ENCODE measurements around the gene ZRANB3. TPM values are rescaled to one million over a fixed set of nuclear protein-coding genes. Genes with fewer than 3 reads are reported as not detected.

Gene ZRANB3
- polyA plus RNA-seq, 1 donor (not counting 4 experiments of a cell fraction or from before 2014, with no cell fraction given): 10.6 TPM

DNA sequence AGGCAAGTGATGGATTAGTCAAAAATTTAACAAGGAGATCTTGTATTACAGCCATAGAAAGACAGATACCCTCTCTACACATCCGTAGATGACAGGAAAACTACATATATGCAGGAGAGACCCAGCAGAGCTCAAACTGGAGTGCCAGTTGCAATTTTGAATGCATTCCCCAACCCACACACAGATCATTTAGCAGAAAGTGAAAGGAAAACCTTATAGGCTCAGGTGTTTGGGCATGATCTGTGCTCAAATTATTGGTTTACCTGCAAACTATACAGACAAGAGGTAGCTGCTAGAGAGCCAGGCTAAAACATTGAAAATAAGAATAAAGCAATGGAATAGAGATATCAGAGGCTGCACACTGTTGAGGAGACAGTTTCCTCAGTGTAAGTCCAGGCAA lies 427.2 kb downstream of the ZRANB3 start:
- no peak for FAIRE-seq

DNA sequence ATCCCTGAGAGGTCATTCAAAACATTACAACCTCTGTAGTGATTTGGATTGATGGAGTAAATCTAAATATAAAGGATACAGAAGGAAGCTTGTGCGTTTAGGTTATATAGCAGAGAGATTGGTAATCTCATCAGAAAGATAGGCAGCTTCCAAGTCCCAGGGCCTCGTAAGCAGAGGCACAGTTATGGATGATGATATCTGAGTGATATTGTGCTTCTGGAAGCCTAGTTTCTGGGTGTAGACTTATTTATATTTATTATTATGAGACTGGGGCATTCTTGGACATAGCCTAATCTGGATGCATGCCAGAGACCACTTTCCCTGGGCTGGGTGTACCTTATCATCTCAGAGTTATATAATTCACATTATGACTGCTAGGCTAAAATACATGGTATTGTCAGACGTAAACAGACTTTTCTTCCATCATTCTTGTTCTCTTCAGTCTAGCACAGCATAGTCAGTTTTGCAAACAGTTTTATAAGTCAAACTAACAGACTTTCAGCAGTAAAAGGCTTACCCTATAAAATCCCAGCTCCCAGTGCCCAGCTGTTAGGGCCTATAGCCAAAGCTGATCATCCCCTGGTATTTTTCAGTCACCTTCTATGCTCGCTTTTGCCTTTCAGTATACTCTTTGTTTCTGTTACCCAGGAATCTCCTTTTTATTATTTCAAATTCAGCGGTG lies 431.1 kb downstream of the ZRANB3 start:
- no peak overlapping the region for H3K9ac ChIP-seq (ENCODE audit: control insufficient read depth, extremely low read depth, insufficient read depth, low read length)
- no peak overlapping the region for H3K27ac ChIP-seq (ENCODE audit: control insufficient read depth, insufficient read depth, low read length)
- H2AFZ ChIP-seq (ENCODE audit: control insufficient read depth, low read length): no peak overlapping the region
- dilution Hi-C loops (cut with MboI; ENCODE audit: extremely low pct_ligation_motif_present, low sequenced_read_pairs): no loop called here
- H3K4me3 ChIP-seq (ENCODE audit: control insufficient read depth in 2 of 3, extremely low read depth in 1 of 3, insufficient read depth in 2 of 3, low read depth in 1 of 3, low read length in 3 of 3): no peak overlapping the region
- peaks cover 2 to 6% of the 10 kb centered on the region in 2 experiments for H3K36me3 ChIP-seq (ENCODE audit: control insufficient read depth in 2 of 2, extremely low read depth in 1 of 2, insufficient read depth in 2 of 2, low read length in 2 of 2)
- H3K4me1 ChIP-seq (ENCODE audit: control insufficient read depth, extremely low read depth, insufficient read depth, low read length): peaks cover 15% of the 10 kb centered on the region
- H3K79me2 ChIP-seq (ENCODE audit: control insufficient read depth, insufficient read depth, low read length): peaks cover 12% of the 10 kb centered on the region
- no peak overlapping the region for H3K4me2 ChIP-seq (ENCODE audit: control insufficient read depth, extremely low read depth, insufficient read depth, low read depth, low read length)
- TF ChIP-seq EZH2 (IDR thresholded peaks at IDR 0.05; ENCODE audit: low read length): no peak
- TF ChIP-seq, protein P1, sequence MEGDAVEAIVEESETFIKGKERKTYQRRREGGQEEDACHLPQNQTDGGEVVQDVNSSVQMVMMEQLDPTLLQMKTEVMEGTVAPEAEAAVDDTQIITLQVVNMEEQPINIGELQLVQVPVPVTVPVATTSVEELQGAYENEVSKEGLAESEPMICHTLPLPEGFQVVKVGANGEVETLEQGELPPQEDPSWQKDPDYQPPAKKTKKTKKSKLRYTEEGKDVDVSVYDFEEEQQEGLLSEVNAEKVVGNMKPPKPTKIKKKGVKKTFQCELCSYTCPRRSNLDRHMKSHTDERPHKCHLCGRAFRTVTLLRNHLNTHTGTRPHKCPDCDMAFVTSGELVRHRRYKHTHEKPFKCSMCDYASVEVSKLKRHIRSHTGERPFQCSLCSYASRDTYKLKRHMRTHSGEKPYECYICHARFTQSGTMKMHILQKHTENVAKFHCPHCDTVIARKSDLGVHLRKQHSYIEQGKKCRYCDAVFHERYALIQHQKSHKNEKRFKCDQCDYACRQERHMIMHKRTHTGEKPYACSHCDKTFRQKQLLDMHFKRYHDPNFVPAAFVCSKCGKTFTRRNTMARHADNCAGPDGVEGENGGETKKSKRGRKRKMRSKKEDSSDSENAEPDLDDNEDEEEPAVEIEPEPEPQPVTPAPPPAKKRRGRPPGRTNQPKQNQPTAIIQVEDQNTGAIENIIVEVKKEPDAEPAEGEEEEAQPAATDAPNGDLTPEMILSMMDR (optimal IDR thresholded peaks at IDR 0.05 in 1 of 3, IDR thresholded peaks at IDR 0.05 in 1 of 3, conservative IDR thresholded peaks at IDR 0.05 in 1 of 3; ENCODE audit: extremely low read depth in 1 of 3, insufficient read depth in 2 of 3, low read length in 3 of 3): no peak
- H4K20me1 ChIP-seq (ENCODE audit: control insufficient read depth, extremely low read depth, insufficient read depth, low read length): no peaks in the 10 kb centered on the region
- no peaks in the 10 kb centered on the region for H3K9me3 ChIP-seq (ENCODE audit: control insufficient read depth, low read depth, low read length)
- no peak for DNase-seq (ENCODE audit: low read depth, low spot score)
- H3K9me1 ChIP-seq (ENCODE audit: control insufficient read depth, extremely low read depth, insufficient read depth, low read length): no peaks in the 10 kb centered on the region
- H3K27me3 ChIP-seq (ENCODE audit: control insufficient read depth, extremely low read depth, insufficient read depth, low read length): no peaks in the 10 kb centered on the region
- no peak for FAIRE-seq

More for the DNA sequence above, 427.2 kb downstream of the ZRANB3 start:
- no peaks in the 10 kb centered on the region for H3K9me3 ChIP-seq (ENCODE audit: control insufficient read depth, low read depth, low read length)
- no peaks in the 10 kb centered on the region for H3K4me1 ChIP-seq (ENCODE audit: control insufficient read depth, extremely low read depth, insufficient read depth, low read length)
- H3K4me3 ChIP-seq (ENCODE audit: control insufficient read depth in 2 of 3, extremely low read depth in 1 of 3, insufficient read depth in 2 of 3, low read depth in 1 of 3, low read length in 3 of 3): no peak overlapping the region
- H3K79me2 ChIP-seq (ENCODE audit: control insufficient read depth, insufficient read depth, low read length): peaks cover 7% of the 10 kb centered on the region
- H3K9ac ChIP-seq (ENCODE audit: control insufficient read depth, extremely low read depth, insufficient read depth, low read length): no peak overlapping the region
- H3K9me1 ChIP-seq (ENCODE audit: control insufficient read depth, extremely low read depth, insufficient read depth, low read length): no peaks in the 10 kb centered on the region
- H2AFZ ChIP-seq (ENCODE audit: control insufficient read depth, low read length): no peak overlapping the region
- dilution Hi-C loops (cut with MboI; ENCODE audit: extremely low pct_ligation_motif_present, low sequenced_read_pairs): no loop called here
- H4K20me1 ChIP-seq (ENCODE audit: control insufficient read depth, extremely low read depth, insufficient read depth, low read length): no peaks in the 10 kb centered on the region
- no peaks in the 10 kb centered on the region for H3K27me3 ChIP-seq (ENCODE audit: control insufficient read depth, extremely low read depth, insufficient read depth, low read length)
- no peak for TF ChIP-seq EZH2 (IDR thresholded peaks at IDR 0.05; ENCODE audit: low read length)
- TF ChIP-seq, protein P1 (optimal IDR thresholded peaks at IDR 0.05 in 1 of 3, IDR thresholded peaks at IDR 0.05 in 1 of 3, conservative IDR thresholded peaks at IDR 0.05 in 1 of 3; ENCODE audit: extremely low read depth in 1 of 3, insufficient read depth in 2 of 3, low read length in 3 of 3): no peak
- no peak for DNase-seq (ENCODE audit: low read depth, low spot score)
- H3K36me3 ChIP-seq (ENCODE audit: control insufficient read depth in 2 of 2, extremely low read depth in 1 of 2, insufficient read depth in 2 of 2, low read length in 2 of 2): peaks cover 2 to 6% of the 10 kb centered on the region in 2 experiments
- H3K4me2 ChIP-seq (ENCODE audit: control insufficient read depth, extremely low read depth, insufficient read depth, low read depth, low read length): no peak overlapping the region
- H3K27ac ChIP-seq (ENCODE audit: control insufficient read depth, insufficient read depth, low read length): no peak overlapping the region
